Astrocyte (in vitro differentiated cells and primary cell): ENCODE results near the gene RSPH3. TPM values are rescaled to one million over a fixed set of nuclear protein-coding genes. Genes with fewer than 3 reads are reported as not detected.

Source experiments
- DNase-seq: peaks from one replicate; pipeline ENCODE4 v3.0.0-alpha.2; 2010; ENCODE audit warnings: low read depth
- FAIRE-seq: peaks from 2 replicates; lab custom pipeline; 2011; peaks lifted over from hg19 to GRCh38; lab: Jason Lieb, UNC
- H2AFZ ChIP-seq: 2 replicates; pipeline ENCODE4 v1.6.0; 2012; ENCODE audit warnings: low read depth, low read length, inconsistent platforms
- H3K27ac ChIP-seq: 2 replicates; pipeline ENCODE4 v1.5.1; 2011; ENCODE audit warnings: low read depth, low read length, inconsistent platforms
- H3K27me3 ChIP-seq: 2 replicates; pipeline ENCODE4 v1.6.0; 2011; ENCODE audit warnings: low read length, inconsistent platforms; ENCODE audit not compliant: insufficient read depth
- H3K36me3 ChIP-seq: 2 replicates; pipeline ENCODE4 v1.5.1; 2011; ENCODE audit warnings: low read length, inconsistent platforms; ENCODE audit not compliant: insufficient read depth
- H3K4me1 ChIP-seq: 2 replicates; pipeline ENCODE4 v1.5.1; 2011; ENCODE audit warnings: low read length, inconsistent platforms; ENCODE audit not compliant: insufficient read depth
- H3K4me2 ChIP-seq: 2 replicates; pipeline ENCODE4 v1.6.0; 2012; ENCODE audit warnings: low read length, inconsistent platforms
- H3K4me3 ChIP-seq: 2 replicates; pipeline ENCODE4 v1.5.1; 2011; ENCODE audit warnings: low read depth, mild to moderate bottlenecking, low read length, inconsistent platforms; ENCODE audit not compliant: insufficient read depth
- H3K79me2 ChIP-seq: 2 replicates; pipeline ENCODE4 v1.6.0; 2012; ENCODE audit warnings: mild to moderate bottlenecking, low read length, inconsistent platforms; ENCODE audit not compliant: insufficient read depth
- H3K9ac ChIP-seq: 2 replicates; pipeline ENCODE4 v1.6.0; 2012; ENCODE audit warnings: mild to moderate bottlenecking, low read length, inconsistent platforms
- H3K9me3 ChIP-seq: 2 replicates; pipeline ENCODE4 v1.5.1; 2012; ENCODE audit warnings: low read depth, mild to moderate bottlenecking, low read length, inconsistent platforms; ENCODE audit not compliant: insufficient read depth
- H4K20me1 ChIP-seq: 2 replicates; pipeline ENCODE4 v1.6.0; 2012; ENCODE audit warnings: low read length, inconsistent platforms; ENCODE audit not compliant: insufficient read depth
- H3K27ac Mint-ChIP-seq: one replicate; pipeline ENCODE4 v1.8.0; 2021; ENCODE audit warnings: mild to moderate bottlenecking, mixed read lengths; ENCODE audit not compliant: unreplicated experiment
- H3K27me3 Mint-ChIP-seq: one replicate; pipeline ENCODE4 v1.8.0; 2021; ENCODE audit warnings: low read depth, mixed read lengths; ENCODE audit not compliant: unreplicated experiment
- H3K36me3 Mint-ChIP-seq: one replicate; pipeline ENCODE4 v1.8.0; 2021; ENCODE audit warnings: low read depth, mixed read lengths; ENCODE audit not compliant: unreplicated experiment
- H3K4me1 Mint-ChIP-seq: one replicate; pipeline ENCODE4 v1.8.0; 2021; ENCODE audit warnings: low read depth, mixed read lengths; ENCODE audit not compliant: unreplicated experiment
- H3K4me3 Mint-ChIP-seq: one replicate; pipeline ENCODE4 v1.8.0; 2021; ENCODE audit warnings: mild to moderate bottlenecking, moderate library complexity, mixed read lengths; ENCODE audit not compliant: unreplicated experiment
- H3K9me3 Mint-ChIP-seq: one replicate; pipeline ENCODE4 v1.8.0; 2021; ENCODE audit warnings: mild to moderate bottlenecking, mixed read lengths; ENCODE audit not compliant: unreplicated experiment
- EZH2 ChIP-seq: IDR thresholded peaks from 2 replicates; pipeline ENCODE4 v1.6.1; 2012; ENCODE audit warnings: mild to moderate bottlenecking, low read length, inconsistent platforms; ENCODE audit not compliant: insufficient read depth
- total RNA-seq: library from RNA; stranded (reverse); gene quantifications from 2 replicates; pipeline ENCODE4 v1.2.1, GENCODE V29; 2021
- TF ChIP-seq, protein P1 (sequence below): IDR thresholded peaks from 2 replicates; pipeline ENCODE4 v1.5.1; 2011; ENCODE audit warnings: low read depth, mild to moderate bottlenecking, inconsistent platforms, low read length, moderate library complexity; ENCODE audit not compliant: insufficient read depth

The RSPH3 gene
- total RNA-seq, 1 donor from 2014 or later: 10.2 TPM

DNA sequence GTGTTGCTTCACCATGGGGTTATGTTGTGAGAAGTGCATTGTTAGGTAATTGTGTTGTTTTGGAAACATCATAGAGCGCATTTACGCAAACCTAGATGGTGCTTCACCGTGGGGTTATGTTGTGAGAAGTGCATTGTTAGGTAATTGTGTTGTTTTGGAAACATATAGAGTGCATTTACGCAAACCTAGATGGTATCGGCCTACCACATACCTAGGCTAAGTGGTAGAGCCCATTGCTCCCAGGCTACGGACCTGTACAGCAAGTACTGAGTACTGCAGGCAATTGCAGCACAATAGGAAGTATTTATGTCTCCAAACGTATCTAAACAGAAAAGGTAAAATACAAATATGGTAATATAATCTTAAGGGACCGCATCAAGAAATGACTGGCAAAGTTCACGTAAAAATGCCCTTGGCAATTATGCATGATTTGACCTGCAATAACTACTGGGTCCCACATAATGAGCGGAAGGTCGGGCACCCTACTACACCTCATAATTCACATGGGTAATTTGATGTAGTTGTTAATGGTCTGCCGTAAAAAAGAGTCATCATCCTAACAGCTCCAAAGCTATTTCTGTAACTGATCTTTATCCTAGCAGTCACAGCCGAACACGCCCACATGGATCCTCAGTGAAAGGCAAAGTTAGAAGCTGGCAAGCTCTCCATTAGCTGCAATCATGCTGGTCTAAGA is 76.0 kb downstream of the RSPH3 start:
- Histone ChIP-seq H3K4me1 (peaks cover 3% of the 10 kb centered on the region), H3K4me2 (no peak overlapping the region), H3K9me3 (no peaks in the 10 kb centered on the region), H3K27ac (no peak overlapping the region), H2AFZ (no peak overlapping the region), H3K4me3 (no peak overlapping the region), H3K9ac (no peak overlapping the region), H3K79me2 (no peaks in the 10 kb centered on the region), H3K36me3 (no peaks in the 10 kb centered on the region), H4K20me1 (no peaks in the 10 kb centered on the region), H3K27me3 (no peaks in the 10 kb centered on the region)
- no peak for TF ChIP-seq EZH2
- TF ChIP-seq, protein P1, sequence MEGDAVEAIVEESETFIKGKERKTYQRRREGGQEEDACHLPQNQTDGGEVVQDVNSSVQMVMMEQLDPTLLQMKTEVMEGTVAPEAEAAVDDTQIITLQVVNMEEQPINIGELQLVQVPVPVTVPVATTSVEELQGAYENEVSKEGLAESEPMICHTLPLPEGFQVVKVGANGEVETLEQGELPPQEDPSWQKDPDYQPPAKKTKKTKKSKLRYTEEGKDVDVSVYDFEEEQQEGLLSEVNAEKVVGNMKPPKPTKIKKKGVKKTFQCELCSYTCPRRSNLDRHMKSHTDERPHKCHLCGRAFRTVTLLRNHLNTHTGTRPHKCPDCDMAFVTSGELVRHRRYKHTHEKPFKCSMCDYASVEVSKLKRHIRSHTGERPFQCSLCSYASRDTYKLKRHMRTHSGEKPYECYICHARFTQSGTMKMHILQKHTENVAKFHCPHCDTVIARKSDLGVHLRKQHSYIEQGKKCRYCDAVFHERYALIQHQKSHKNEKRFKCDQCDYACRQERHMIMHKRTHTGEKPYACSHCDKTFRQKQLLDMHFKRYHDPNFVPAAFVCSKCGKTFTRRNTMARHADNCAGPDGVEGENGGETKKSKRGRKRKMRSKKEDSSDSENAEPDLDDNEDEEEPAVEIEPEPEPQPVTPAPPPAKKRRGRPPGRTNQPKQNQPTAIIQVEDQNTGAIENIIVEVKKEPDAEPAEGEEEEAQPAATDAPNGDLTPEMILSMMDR: no peak
- Mint-ChIP-seq H3K4me1 (no peaks in the 10 kb centered on the region), H3K9me3 (peaks cover 1% of the 10 kb centered on the region), H3K4me3 (no peak overlapping the region), H3K36me3 (peaks cover 1% of the 10 kb centered on the region), H3K27me3 (peaks cover 4% of the 10 kb centered on the region), H3K27ac (no peak overlapping the region)
- DNase-seq: peak; percentile 43
- FAIRE-seq: no peak

Other genes starting within 250 kb of the RSPH3 start
- 171 and 254 TPM in 2 replicates for gene EZR, start 180.8 kb downstream of the RSPH3 start, total RNA-seq
- gene TAGAP, start 44.8 kb upstream of the RSPH3 start, total RNA-seq: 0.10 and 0.11 TPM in 2 replicates
- 6.3 and 8.6 TPM in 2 replicates for gene FNDC1, start 169.2 kb upstream of the RSPH3 start, total RNA-seq